ENCODE results near the gene CHST15. TPM values are rescaled to one million over a fixed set of nuclear protein-coding genes. Genes with fewer than 3 reads are reported as not detected.
A peak's percentile ranks its signal among the peaks of the same experiment; 100 is the strongest.

CHST15 gene
- polyA plus RNA-seq, 1 experiment = 6.2 TPM

GRCh38 chr10:123972481-123973401 is 120.7 kb downstream of the CHST15 start:
- POLR2A ChIA-PET = no interaction called here
- no peak for DNase-seq (ENCODE audit: low read depth)
- Histone ChIP-seq H3K27me3 (ENCODE audit: control insufficient read depth, insufficient read depth, low read length) (peaks cover 13% of the 10 kb centered on the region), H3K4me3 (ENCODE audit: low read depth, low read length) (no peak overlapping the region), H3K36me3 (ENCODE audit: control insufficient read depth, insufficient read depth, low read length) (no peaks in the 10 kb centered on the region)
- TF ChIP-seq, protein P1, sequence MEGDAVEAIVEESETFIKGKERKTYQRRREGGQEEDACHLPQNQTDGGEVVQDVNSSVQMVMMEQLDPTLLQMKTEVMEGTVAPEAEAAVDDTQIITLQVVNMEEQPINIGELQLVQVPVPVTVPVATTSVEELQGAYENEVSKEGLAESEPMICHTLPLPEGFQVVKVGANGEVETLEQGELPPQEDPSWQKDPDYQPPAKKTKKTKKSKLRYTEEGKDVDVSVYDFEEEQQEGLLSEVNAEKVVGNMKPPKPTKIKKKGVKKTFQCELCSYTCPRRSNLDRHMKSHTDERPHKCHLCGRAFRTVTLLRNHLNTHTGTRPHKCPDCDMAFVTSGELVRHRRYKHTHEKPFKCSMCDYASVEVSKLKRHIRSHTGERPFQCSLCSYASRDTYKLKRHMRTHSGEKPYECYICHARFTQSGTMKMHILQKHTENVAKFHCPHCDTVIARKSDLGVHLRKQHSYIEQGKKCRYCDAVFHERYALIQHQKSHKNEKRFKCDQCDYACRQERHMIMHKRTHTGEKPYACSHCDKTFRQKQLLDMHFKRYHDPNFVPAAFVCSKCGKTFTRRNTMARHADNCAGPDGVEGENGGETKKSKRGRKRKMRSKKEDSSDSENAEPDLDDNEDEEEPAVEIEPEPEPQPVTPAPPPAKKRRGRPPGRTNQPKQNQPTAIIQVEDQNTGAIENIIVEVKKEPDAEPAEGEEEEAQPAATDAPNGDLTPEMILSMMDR (IDR thresholded peaks at IDR 0.05; ENCODE audit: insufficient read depth, low read depth, low read length) = no peak
- CTCF ChIA-PET = interaction anchor here (0.9 to 4.9 kb wide), 8 partner anchors 8 to 400 kb away, joined by 3 to 21 read pairs (median 3); no protein-coding TSS in a partner anchor

DNA sequence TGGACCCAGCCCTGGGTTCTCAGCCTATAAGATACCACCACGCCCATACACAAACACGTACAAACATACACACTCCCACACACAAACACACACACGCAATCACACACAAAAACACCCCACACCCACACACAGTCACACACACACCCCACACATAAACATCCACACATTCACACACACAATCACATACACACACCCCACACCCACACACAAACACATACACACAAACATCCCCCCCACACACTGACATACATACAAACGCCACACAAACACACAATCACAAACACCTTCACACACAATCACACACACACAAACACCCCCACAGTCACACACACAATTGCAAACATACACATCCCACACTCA is 122.5 kb downstream of the CHST15 start:
- TF ChIP-seq, protein P1 (IDR thresholded peaks at IDR 0.05; ENCODE audit: insufficient read depth, low read depth, low read length) = no peak
- ChIA-PET POLR2A (no interaction called here), CTCF (interaction anchor here (2.6 to 9.9 kb wide), 2 partner anchors 383 to 389 kb away, joined by 6 to 179 read pairs; no protein-coding TSS in a partner anchor)
- no peak overlapping the region for H3K4me3 ChIP-seq (ENCODE audit: low read depth, low read length)
- no peak for DNase-seq (ENCODE audit: low read depth)
- H3K27me3 ChIP-seq (ENCODE audit: control insufficient read depth, insufficient read depth, low read length) = peaks cover 13% of the 10 kb centered on the region
- no peaks in the 10 kb centered on the region for H3K36me3 ChIP-seq (ENCODE audit: control insufficient read depth, insufficient read depth, low read length)

DNA sequence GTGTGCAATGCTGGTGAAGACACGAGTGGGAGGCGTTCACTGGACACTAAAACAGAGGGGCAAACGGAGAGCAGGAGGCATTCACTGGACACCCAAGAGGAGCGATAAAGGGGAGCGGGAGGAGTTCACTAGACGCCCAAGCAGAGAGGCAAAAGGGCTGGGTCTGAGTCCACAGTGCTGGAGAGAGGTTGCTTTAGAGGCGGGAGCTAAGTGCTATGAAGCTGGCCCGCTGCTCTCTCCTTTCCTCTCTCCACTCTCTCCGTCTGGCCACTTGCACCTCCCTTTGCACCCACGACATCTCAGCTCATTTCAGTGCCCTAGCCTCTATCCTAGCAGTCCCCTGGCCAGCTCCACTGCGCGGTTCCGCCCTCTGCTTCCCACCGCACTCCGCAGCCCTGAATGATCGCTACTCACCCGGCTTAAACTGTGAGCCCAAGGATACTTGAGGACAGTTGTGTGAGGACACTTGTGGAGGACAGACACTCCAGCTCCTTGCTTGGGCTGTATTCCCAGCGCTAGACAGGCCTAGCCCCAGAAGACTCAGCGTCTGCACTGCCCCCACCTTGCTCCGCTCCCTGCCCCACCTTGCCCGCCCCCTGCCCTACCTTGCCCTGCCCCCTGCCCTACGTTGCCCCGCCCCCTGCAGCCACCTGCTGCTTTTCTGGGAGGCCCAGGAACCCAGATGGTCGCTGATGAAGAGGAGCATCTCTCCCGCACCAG is 123.0 kb downstream of the CHST15 start:
- no peak for DNase-seq (ENCODE audit: low read depth)
- ChIA-PET CTCF (interaction anchor here (2.6 to 9.9 kb wide), 2 partner anchors 382 to 388 kb away, joined by 6 to 179 read pairs; no protein-coding TSS in a partner anchor), POLR2A (no interaction called here)
- no peaks in the 10 kb centered on the region for H3K36me3 ChIP-seq (ENCODE audit: control insufficient read depth, insufficient read depth, low read length)
- no peak overlapping the region for H3K4me3 ChIP-seq (ENCODE audit: low read depth, low read length)
- peaks cover 13% of the 10 kb centered on the region for H3K27me3 ChIP-seq (ENCODE audit: control insufficient read depth, insufficient read depth, low read length)
- TF ChIP-seq, protein P1 (IDR thresholded peaks at IDR 0.05; ENCODE audit: insufficient read depth, low read depth, low read length) = no peak

DNA sequence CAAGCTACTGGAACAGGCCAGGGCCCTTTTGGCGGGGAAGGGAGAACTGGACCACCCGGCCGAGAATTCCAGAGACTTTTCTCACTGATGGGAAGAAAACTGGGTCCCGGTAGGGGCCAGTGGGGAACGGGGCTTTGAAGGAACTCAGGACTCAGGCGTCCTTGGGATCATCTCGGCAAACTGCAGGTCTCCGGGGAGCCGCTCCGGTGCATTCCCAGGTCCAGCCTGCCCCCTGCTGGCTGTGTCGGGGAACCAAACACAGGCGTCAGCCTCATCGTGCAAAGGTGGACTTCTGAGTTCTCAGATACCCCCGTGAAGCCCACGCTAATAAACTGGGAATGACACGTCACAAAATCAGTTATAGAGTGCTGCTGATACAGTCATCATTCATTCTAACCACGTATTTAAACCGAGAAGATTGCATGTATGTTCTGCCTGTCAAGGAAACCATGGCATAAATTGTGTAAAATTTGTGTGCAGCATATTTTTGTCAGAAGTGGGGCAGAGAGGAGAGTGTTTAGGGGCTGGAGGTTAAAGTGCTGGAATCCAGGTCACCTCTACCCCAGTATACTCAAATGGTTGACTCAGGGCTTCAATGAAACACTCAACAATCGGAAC is 125.7 kb downstream of the CHST15 start:
- ChIA-PET CTCF (interaction anchor here (0.7 to 9.9 kb wide), 24 partner anchors 9 to 925 kb away, joined by 3 to 179 read pairs (median 4); no protein-coding TSS in a partner anchor), POLR2A (no interaction called here)
- TF ChIP-seq, protein P1 (IDR thresholded peaks at IDR 0.05; ENCODE audit: insufficient read depth, low read depth, low read length) = peak; percentile 93
- Histone ChIP-seq H3K4me3 (ENCODE audit: low read depth, low read length) (no peak overlapping the region), H3K27me3 (ENCODE audit: control insufficient read depth, insufficient read depth, low read length) (peaks cover 11% of the 10 kb centered on the region), H3K36me3 (ENCODE audit: control insufficient read depth, insufficient read depth, low read length) (no peaks in the 10 kb centered on the region)
- no peak for DNase-seq (ENCODE audit: low read depth)

DNA sequence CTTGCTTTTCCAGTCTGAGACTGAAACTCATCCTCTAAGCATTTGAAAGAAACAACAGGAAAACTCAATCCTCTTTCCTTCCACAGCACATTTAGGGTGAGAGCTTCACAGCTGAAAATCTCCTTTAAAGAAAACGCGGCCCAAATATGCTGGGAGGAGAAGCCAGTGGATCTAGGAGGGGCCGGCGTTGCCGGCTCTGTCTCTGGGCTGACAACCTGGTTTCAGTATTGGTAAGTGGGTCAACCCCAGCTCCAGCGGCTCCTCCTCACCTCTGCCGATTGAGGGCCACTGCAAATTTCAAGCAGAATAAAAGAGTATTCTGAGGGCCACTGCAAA is 126.5 kb downstream of the CHST15 start:
- CTCF ChIA-PET = interaction anchor here (0.7 to 9.9 kb wide), 21 partner anchors 10 to 924 kb away, joined by 3 to 179 read pairs (median 3); no protein-coding TSS in a partner anchor
- peaks cover 9% of the 10 kb centered on the region for H3K27me3 ChIP-seq (ENCODE audit: control insufficient read depth, insufficient read depth, low read length)
- POLR2A ChIA-PET = no interaction called here
- H3K4me3 ChIP-seq (ENCODE audit: low read depth, low read length) = no peak overlapping the region
- TF ChIP-seq, protein P1 (IDR thresholded peaks at IDR 0.05; ENCODE audit: insufficient read depth, low read depth, low read length) = no peak
- no peaks in the 10 kb centered on the region for H3K36me3 ChIP-seq (ENCODE audit: control insufficient read depth, insufficient read depth, low read length)
- DNase-seq (ENCODE audit: low read depth) = no peak

Data from BJ (cell line).